ENCODE measurements around the gene TM9SF1.
A peak's percentile ranks its signal among the peaks of the same experiment; 100 is the strongest.

GRCh38 chr14:24195186-24196070 lies at the start of gene TM9SF1:
- peak; percentile 73 to 96 (median 84) for TF ChIP-seq POLR2AphosphoS5 (IDR thresholded peaks at IDR 0.05)
- TF ChIP-seq, protein P1, sequence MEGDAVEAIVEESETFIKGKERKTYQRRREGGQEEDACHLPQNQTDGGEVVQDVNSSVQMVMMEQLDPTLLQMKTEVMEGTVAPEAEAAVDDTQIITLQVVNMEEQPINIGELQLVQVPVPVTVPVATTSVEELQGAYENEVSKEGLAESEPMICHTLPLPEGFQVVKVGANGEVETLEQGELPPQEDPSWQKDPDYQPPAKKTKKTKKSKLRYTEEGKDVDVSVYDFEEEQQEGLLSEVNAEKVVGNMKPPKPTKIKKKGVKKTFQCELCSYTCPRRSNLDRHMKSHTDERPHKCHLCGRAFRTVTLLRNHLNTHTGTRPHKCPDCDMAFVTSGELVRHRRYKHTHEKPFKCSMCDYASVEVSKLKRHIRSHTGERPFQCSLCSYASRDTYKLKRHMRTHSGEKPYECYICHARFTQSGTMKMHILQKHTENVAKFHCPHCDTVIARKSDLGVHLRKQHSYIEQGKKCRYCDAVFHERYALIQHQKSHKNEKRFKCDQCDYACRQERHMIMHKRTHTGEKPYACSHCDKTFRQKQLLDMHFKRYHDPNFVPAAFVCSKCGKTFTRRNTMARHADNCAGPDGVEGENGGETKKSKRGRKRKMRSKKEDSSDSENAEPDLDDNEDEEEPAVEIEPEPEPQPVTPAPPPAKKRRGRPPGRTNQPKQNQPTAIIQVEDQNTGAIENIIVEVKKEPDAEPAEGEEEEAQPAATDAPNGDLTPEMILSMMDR (IDR thresholded peaks at IDR 0.05), result no peak

Measured in breast epithelium (tissue), 3 donors.